Memory B cell (primary cell): Measurements from ENCODE around the gene PHLPP1.

ENCODE experiments used
- ATAC-seq: fragments of 150-1000 bp; cut with Tn5 transposase; 2 replicates; pipeline ENCODE4 v1.10.0; 2021; ENCODE audit warnings: low read depth, mild to moderate bottlenecking, moderate library complexity
- DNase-seq, 2 donors: peaks; one replicate each; pipeline ENCODE4 v3.0.0; 2022; ENCODE audit warnings: low spot score in 2 of 2
- H3K27ac Mint-ChIP-seq: one replicate; pipeline ENCODE4 v1.8.0; 2022; ENCODE audit warnings: mild to moderate bottlenecking, moderate library complexity, mixed read lengths
- H3K27me3 Mint-ChIP-seq: one replicate; pipeline ENCODE4 v1.8.0; 2022; ENCODE audit warnings: mixed read lengths
- H3K36me3 Mint-ChIP-seq: one replicate; pipeline ENCODE4 v1.8.0; 2022; ENCODE audit warnings: mild to moderate bottlenecking, mixed read lengths
- H3K4me1 Mint-ChIP-seq: one replicate; pipeline ENCODE4 v1.8.0; 2022; ENCODE audit warnings: mixed read lengths
- H3K4me3 Mint-ChIP-seq: one replicate; pipeline ENCODE4 v1.8.0; 2022; ENCODE audit warnings: mild to moderate bottlenecking, moderate library complexity, mixed read lengths
- H3K9me3 Mint-ChIP-seq: one replicate; pipeline ENCODE4 v1.8.0; 2022; ENCODE audit warnings: mixed read lengths

PHLPP1 gene

GRCh38 chr18:62744076-62744968, 29.0 kb downstream of the PHLPP1 start:
- DNase-seq (peak; percentile 9 to 12), ATAC-seq (peak; percentile 100)
- H3K4me1 Mint-ChIP-seq, result peaks cover 10% of the 10 kb centered on the region
- H3K27ac Mint-ChIP-seq, result peak overlapping the region; percentile 82
- H3K9me3 Mint-ChIP-seq, result no peaks in the 10 kb centered on the region
- no peaks in the 10 kb centered on the region for H3K27me3 Mint-ChIP-seq
- no peaks in the 10 kb centered on the region for H3K36me3 Mint-ChIP-seq
- H3K4me3 Mint-ChIP-seq, result peak overlapping the region; percentile 11

GRCh38 chr18:62745089-62745751, 29.9 kb downstream of the PHLPP1 start:
- Mint-ChIP-seq H3K4me3 (no peak overlapping the region), H3K36me3 (no peaks in the 10 kb centered on the region), H3K27me3 (no peaks in the 10 kb centered on the region), H3K27ac (no peak overlapping the region), H3K4me1 (peaks cover 10% of the 10 kb centered on the region), H3K9me3 (no peaks in the 10 kb centered on the region)
- DNase-seq (no peak), ATAC-seq (no peak)

GRCh38 chr18:62749389-62749788, 34.0 kb downstream of the PHLPP1 start:
- H3K4me1 Mint-ChIP-seq, result peaks cover 12% of the 10 kb centered on the region
- DNase-seq (no peak), ATAC-seq (no peak)
- no peak overlapping the region for H3K27ac Mint-ChIP-seq
- no peaks in the 10 kb centered on the region for H3K27me3 Mint-ChIP-seq
- no peak overlapping the region for H3K4me3 Mint-ChIP-seq
- no peaks in the 10 kb centered on the region for H3K9me3 Mint-ChIP-seq
- H3K36me3 Mint-ChIP-seq, result no peaks in the 10 kb centered on the region

- Mint-ChIP-seq H3K36me3 (peaks cover 1% of the 10 kb centered on the region), H3K27ac (no peak overlapping the region), H3K27me3 (no peaks in the 10 kb centered on the region), H3K4me3 (no peak overlapping the region), H3K4me1 (peaks cover 9% of the 10 kb centered on the region), H3K9me3 (no peaks in the 10 kb centered on the region)
- DNase-seq (no peak), ATAC-seq (no peak)
These were observed 36.0 kb downstream of the PHLPP1 start for GRCh38 chr18:62751341-62751821.

- Mint-ChIP-seq H3K9me3 (no peaks in the 10 kb centered on the region), H3K36me3 (peaks cover 5% of the 10 kb centered on the region), H3K4me1 (peaks cover 9% of the 10 kb centered on the region), H3K27ac (no peak overlapping the region), H3K27me3 (no peaks in the 10 kb centered on the region), H3K4me3 (no peak overlapping the region)
- no peak for ATAC-seq
- DNase-seq, result no peak
These were observed 36.6 kb downstream of the PHLPP1 start for GRCh38 chr18:62751977-62752376.

GRCh38 chr18:62754026-62754425, 38.7 kb downstream of the PHLPP1 start:
- peaks cover 9% of the 10 kb centered on the region for H3K4me1 Mint-ChIP-seq
- H3K36me3 Mint-ChIP-seq, result peaks cover 5% of the 10 kb centered on the region
- DNase-seq, result no peak
- H3K4me3 Mint-ChIP-seq, result no peak overlapping the region
- no peak overlapping the region for H3K27ac Mint-ChIP-seq
- no peaks in the 10 kb centered on the region for H3K27me3 Mint-ChIP-seq
- H3K9me3 Mint-ChIP-seq, result no peaks in the 10 kb centered on the region
- ATAC-seq, result no peak

- Mint-ChIP-seq H3K4me1 (peaks cover 11% of the 10 kb centered on the region), H3K27ac (no peak overlapping the region), H3K36me3 (peaks cover 7% of the 10 kb centered on the region), H3K9me3 (no peaks in the 10 kb centered on the region), H3K4me3 (no peak overlapping the region), H3K27me3 (no peaks in the 10 kb centered on the region)
- DNase-seq (no peak), ATAC-seq (no peak)
These were observed 40.1 kb downstream of the PHLPP1 start for GRCh38 chr18:62755454-62755853.

- no peak for ATAC-seq
- no peak overlapping the region for H3K27ac Mint-ChIP-seq
- H3K4me1 Mint-ChIP-seq, result peaks cover 11% of the 10 kb centered on the region
- no peak for DNase-seq
- H3K9me3 Mint-ChIP-seq, result no peaks in the 10 kb centered on the region
- no peak overlapping the region for H3K4me3 Mint-ChIP-seq
- peaks cover 7% of the 10 kb centered on the region for H3K36me3 Mint-ChIP-seq
- no peaks in the 10 kb centered on the region for H3K27me3 Mint-ChIP-seq
These were observed 40.6 kb downstream of the PHLPP1 start for GRCh38 chr18:62755946-62756345.

- Mint-ChIP-seq H3K9me3 (no peaks in the 10 kb centered on the region), H3K36me3 (peaks cover 7% of the 10 kb centered on the region), H3K27ac (no peak overlapping the region), H3K4me1 (peaks cover 6% of the 10 kb centered on the region), H3K4me3 (no peak overlapping the region), H3K27me3 (no peaks in the 10 kb centered on the region)
- no peak for DNase-seq
- ATAC-seq, result no peak
These were observed 42.2 kb downstream of the PHLPP1 start for GRCh38 chr18:62757399-62758010.

GRCh38 chr18:62758591-62758990, 43.2 kb downstream of the PHLPP1 start:
- Mint-ChIP-seq H3K4me3 (no peak overlapping the region), H3K4me1 (peaks cover 7% of the 10 kb centered on the region)

GRCh38 chr18:62759704-62760402, 44.5 kb downstream of the PHLPP1 start:
- no peaks in the 10 kb centered on the region for H3K27me3 Mint-ChIP-seq
- no peaks in the 10 kb centered on the region for H3K9me3 Mint-ChIP-seq
- ATAC-seq (no peak), DNase-seq (no peak)
- no peak overlapping the region for H3K27ac Mint-ChIP-seq
- H3K4me1 Mint-ChIP-seq, result peaks cover 5% of the 10 kb centered on the region
- peaks cover 10% of the 10 kb centered on the region for H3K36me3 Mint-ChIP-seq
- no peak overlapping the region for H3K4me3 Mint-ChIP-seq

More at GRCh38 chr18:62758591-62758990, 43.2 kb downstream of the PHLPP1 start:
- no peak for ATAC-seq
- Mint-ChIP-seq H3K27me3 (no peaks in the 10 kb centered on the region), H3K27ac (no peak overlapping the region), H3K36me3 (peaks cover 7% of the 10 kb centered on the region), H3K9me3 (no peaks in the 10 kb centered on the region)
- no peak for DNase-seq

GRCh38 chr18:62760403-62760734, 45.0 kb downstream of the PHLPP1 start:
- Mint-ChIP-seq H3K27me3 (no peaks in the 10 kb centered on the region), H3K9me3 (no peaks in the 10 kb centered on the region), H3K4me3 (no peak overlapping the region), H3K27ac (no peak overlapping the region), H3K36me3 (peaks cover 13% of the 10 kb centered on the region), H3K4me1 (peaks cover 5% of the 10 kb centered on the region)
- DNase-seq (no peak), ATAC-seq (no peak)

GRCh38 chr18:62763101-62763521, 47.8 kb downstream of the PHLPP1 start:
- DNase-seq (no peak), ATAC-seq (no peak)
- H3K4me1 Mint-ChIP-seq, result peaks cover 5% of the 10 kb centered on the region
- no peak overlapping the region for H3K27ac Mint-ChIP-seq
- H3K4me3 Mint-ChIP-seq, result no peak overlapping the region
- no peaks in the 10 kb centered on the region for H3K9me3 Mint-ChIP-seq
- H3K36me3 Mint-ChIP-seq, result peaks cover 9% of the 10 kb centered on the region
- H3K27me3 Mint-ChIP-seq, result no peaks in the 10 kb centered on the region

- no peaks in the 10 kb centered on the region for H3K9me3 Mint-ChIP-seq
- DNase-seq, result no peak
- no peaks in the 10 kb centered on the region for H3K27me3 Mint-ChIP-seq
These were observed 50.9 kb downstream of the PHLPP1 start for GRCh38 chr18:62766266-62766665.

More at GRCh38 chr18:62766266-62766665, 50.9 kb downstream of the PHLPP1 start:
- no peak overlapping the region for H3K27ac Mint-ChIP-seq
- peaks cover 7% of the 10 kb centered on the region for H3K36me3 Mint-ChIP-seq
- H3K4me1 Mint-ChIP-seq, result peaks cover 2% of the 10 kb centered on the region
- ATAC-seq, result no peak
- H3K4me3 Mint-ChIP-seq, result no peak overlapping the region
